HK-2 (cell line): ENCODE measurements around the gene CASTOR2.
"Not testable (repeated sequence)": the region's sequence is repeated elsewhere in the genome, so short reads cannot be mapped to it uniquely, and the experiment has no call there.

Source experiments
- DNase-seq: peaks from one replicate; pipeline ENCODE4 v3.0.0-alpha.2; 2018; ENCODE audit not compliant: unreplicated experiment

The CASTOR2 gene

DNA sequence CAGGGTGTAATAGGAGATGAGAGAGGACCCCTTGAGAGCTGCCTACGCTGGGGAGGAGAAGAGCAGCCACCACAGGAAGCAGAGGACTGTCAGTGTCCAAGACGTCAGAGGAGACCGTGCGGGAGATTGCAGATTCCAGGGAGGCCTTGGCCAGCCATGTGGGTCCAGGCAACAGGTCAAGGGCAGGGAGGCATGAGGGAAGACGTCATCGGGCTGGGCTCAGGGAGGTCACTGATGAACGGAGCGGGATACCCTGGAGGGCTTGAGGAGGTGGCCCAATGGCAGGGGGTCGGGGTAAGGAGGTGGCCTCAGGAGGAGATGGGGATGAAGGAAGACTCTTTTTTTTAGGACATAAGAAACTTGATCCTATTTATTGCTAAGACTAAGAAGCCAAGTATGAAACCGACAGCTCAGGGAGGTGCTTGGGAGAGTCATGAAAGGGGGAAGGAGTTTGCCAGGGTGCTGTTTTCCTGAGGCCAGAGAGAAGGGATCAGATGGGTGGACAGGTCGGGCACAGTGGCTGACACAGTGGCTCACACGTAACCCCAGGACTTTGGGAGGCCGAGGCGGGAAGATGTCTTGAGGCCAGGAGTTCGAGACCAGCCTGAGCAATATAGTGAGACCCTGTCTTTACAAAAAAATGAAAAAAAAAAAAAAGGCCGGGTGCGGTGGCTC, 30.5 kb downstream of the CASTOR2 start:
- peak; percentile 14 for DNase-seq

- not testable (repeated sequence) for DNase-seq
These were observed 31.9 kb downstream of the CASTOR2 start for GRCh38 chr7:74996361-74996760.

DNA sequence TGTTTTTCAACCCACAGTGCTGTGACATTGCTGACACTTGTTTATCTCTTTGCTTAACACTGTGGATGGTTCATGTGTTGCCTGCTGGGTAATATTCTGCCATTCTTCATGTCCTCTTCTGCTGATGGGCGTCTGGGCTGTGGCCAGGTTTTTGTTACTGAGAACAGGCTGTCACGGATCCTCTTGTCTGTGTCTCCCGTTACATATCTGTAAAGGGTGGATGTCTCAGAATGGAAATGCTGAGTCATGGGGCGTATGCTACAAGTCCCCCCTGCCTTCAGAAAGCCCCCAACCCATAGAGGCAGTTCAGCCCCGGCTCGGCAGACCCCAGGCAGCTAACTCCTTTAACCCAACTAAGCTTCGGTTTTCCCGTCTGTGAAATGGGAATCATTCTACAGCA, 33.3 kb downstream of the CASTOR2 start:
- DNase-seq: not testable (repeated sequence)

DNA sequence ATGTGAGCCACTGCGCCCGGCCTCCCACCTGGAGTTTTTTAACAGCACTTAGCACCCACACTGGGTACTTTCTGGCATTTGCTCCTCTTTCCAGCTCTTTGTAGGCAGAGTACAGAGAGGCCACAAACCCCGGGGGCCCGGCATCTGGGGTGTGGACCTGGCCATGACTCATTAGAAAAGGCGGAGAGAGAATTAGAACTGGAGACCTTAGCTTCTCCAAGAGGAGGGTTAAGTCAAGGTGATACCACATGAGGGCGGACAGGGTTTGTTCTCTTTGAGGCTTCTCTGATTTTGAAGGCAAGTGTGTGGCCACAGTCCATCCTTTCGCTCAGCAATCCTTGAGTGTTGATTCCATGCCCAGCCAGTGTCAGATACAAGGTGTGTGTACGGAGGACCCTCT, 36.9 kb downstream of the CASTOR2 start:
- DNase-seq: not testable (repeated sequence)

- no peak for DNase-seq
These were observed 45.5 kb downstream of the CASTOR2 start for GRCh38 chr7:75010036-75010435.

DNA sequence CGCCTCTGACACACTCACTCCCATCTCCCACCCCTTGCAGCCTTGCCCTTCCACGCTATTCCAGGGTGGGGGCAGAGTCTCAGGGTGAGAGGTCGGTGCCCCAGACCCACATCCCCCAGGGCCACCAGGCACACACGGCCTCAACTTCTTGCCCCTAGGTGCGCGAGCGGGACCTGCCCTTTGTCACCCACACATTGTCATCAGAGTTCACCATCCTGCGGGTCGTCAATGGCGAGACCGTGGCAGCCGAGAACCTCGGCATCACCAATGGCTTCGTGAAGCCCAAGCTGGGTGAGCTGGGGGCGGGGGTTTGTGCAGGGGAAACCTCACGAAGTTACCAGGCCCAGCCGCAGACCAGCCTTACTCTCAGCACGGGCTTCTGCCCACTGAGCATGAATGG, 53.3 kb downstream of the CASTOR2 start:
- no peak for DNase-seq

DNA sequence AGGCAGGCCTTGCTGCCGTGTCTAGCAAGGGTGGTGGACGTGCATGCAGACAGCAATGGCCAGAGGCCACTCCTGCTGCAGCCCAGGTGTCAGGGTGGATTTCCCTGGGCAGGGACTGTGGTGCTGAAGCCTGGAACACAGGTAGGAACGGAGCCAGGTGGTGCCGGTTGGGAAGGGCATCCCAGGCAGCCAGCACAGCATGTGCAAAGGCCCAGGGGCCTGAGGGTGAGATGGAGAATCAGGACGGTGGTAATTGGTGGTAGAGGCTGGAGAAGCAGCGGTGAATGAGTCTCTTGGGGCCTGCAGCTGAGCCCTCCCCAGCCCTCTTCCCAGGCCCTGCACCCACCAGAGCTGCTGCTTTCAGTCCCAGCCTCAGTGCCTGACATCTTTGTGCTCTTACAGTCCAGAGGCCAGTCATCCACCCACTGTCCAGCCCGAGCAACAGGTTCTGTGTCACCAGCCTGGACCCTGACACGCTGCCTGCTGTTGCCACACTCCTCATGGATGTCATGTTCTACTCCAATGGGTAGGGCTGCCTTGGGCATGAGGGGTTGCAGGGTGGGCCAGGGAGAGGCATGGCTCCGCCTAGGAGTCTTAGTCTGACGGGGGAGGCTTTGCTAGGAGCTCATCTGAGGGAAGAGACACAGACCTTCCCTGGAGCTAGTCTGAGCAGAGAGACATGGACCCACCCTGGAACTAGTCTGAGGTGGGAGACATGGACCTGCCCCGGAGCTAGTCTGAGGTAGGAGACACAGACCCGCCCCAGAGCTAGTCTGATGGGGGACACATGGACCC, 54.3 kb downstream of the CASTOR2 start:
- no peak for DNase-seq

DNA sequence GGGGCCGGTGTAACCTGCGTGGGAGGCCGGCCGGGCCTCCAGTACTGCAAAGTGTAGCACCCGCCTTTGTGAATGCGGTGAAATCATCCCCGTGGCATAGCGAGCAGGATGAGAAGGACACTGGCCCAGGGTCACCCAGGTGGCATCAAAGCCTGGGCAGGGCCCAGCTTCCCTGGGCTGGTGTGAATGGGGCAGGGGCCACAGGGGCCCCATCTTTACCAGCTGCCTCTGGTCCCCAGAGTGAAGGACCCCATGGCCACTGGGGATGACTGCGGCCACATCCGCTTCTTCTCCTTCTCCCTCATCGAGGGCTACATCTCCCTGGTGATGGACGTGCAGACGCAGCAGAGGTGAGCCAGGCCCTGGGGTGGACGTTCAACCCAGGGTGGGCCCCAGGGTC, 55.3 kb downstream of the CASTOR2 start:
- DNase-seq: no peak

DNA sequence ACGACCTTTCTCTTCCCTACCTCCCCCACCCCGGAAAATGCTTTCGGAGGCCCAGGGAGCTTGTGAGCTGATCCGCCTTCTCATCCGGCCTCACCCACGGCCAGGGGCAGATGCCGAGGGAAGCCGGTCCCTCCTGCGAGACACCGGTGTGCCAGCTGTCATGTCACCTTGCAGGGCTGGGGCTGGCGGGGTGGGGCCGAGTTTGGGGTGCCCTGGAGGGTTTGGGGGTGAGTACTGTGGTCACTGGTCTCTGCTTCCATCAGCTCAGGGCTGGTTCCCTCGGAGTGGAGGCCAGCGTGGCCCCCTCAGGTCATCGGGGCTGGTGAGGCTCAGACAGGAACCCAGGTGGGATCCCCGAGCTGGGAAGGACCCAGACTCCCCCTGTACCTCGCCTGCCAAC, 60.4 kb downstream of the CASTOR2 start:
- no peak for DNase-seq

DNA sequence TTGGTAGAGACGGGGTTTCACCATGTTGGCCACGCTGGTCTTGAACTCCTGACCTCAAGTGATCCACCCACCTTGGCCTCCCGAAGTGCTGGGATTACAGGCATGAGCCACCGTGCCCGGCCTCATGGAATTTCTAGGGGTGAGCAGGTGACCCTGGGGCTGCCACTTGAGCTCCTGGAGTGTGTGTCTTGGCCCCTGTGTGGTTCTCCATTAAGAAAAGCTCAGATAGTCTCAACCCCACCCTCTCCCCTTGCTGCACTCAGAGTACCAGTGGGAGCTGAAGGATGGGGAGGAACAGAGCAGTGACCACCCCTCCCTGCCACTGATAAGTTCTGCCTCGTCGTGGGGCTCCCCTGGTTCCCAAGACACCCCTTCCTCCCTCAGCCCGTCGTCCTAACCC, 63.8 kb downstream of the CASTOR2 start:
- DNase-seq: no peak

DNA sequence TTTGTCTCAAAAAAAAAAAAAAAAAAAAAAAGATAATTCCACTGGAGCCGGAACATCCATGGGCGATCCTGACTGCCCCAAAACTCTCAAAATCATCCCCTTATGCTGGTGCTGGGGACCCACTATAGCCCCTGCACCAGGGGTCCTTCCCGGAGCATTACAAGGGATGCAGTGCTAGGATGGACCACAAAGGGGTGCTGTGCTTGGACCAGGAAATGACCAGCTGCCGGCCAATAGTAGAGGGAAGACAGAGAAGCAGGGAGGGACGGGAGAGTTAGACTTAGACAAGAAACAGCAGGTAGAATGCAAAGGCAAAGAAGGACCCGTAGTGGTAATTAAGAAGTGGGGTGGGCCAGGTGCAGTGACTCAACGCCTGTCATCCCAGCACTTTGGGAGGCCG, 68.6 kb downstream of the CASTOR2 start:
- no peak for DNase-seq

DNA sequence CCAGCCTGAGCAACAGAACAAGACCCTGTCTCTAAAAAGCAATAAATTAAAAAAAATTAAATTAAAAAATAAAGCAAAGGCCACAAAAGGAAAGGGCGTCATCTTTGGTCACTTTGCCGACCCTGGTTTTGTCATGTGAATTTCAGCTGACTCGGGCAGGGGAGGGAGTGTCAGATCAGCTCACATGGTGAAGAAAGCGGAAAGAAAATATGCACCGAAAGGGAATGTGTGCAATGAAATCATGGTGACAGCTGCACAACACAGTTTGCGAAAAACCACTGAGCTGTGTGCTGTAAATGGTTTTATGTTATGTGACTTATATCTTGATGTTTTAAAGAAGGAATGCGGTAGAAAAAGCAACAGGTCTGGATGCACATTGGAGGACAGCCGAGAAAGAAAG, 69.3 kb downstream of the CASTOR2 start:
- no peak for DNase-seq

DNA sequence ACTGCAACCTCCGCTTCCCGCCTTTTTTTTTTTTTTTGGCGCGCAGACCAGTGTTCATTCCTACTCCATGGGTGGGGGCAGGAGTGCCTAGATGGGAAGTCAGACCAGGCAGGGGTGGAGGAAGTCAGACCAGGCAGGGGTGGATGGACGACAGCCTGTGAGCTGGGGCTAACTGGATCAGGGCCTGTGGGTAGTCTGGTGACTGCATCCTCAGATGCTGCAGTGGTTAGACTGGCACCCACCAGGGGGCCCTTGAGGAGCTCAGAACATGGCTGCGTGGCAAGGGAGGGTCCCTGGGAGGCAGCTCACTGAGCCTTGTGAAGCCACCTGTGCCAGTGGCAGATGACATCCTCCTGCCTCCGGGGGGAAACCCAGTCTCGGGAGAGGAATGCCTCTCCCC, 74.0 kb downstream of the CASTOR2 start:
- DNase-seq: no peak

- DNase-seq: no peak
These were observed 74.7 kb downstream of the CASTOR2 start for GRCh38 chr7:75039166-75039565.

DNA sequence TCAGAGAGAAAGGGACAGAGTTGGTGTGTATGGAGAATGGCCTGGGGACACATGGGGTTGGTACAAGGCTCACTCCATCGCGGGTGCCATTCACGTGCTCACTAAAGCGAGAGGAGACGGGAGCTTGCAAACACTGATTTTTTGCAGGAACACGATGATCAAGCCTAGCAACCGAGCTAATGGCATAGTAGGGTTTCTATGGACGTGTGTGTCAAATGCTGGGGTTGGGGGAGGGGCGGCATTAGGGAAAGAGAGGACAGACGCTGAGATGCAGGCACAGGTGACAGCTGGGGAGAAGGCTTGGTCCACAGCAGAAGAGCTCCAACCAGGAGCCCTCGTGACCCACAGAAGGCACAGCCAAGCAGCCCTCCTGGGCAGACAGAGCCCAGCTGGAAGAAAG, 75.2 kb downstream of the CASTOR2 start:
- no peak for DNase-seq

GRCh38 chr7:75040512-75040911, 76.0 kb downstream of the CASTOR2 start:
- no peak for DNase-seq

DNA sequence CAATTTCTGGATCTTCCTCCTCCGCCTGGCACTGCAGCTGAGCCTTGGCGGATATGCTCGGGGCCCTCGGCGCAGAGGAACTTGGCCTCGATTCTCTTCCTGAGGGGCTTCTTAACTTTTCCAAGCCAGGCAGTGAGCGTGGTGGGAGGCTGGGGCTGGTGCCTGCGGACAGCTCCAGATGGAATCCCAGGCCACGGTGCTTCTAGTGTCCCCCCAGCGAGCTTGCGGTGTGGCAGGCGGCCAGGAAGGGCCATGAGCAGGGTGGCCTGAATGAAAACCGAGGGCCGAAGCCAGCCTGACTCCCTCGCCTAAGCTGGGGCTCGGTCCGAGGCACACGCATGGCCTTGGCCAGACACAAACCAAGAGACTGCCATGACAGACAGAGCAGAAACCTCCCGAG, 77.8 kb downstream of the CASTOR2 start:
- no peak for DNase-seq

- no peak for DNase-seq
These were observed 78.6 kb downstream of the CASTOR2 start for GRCh38 chr7:75042831-75043703.

- no peak for DNase-seq
These were observed 81.4 kb downstream of the CASTOR2 start for GRCh38 chr7:75045881-75046280.

DNA sequence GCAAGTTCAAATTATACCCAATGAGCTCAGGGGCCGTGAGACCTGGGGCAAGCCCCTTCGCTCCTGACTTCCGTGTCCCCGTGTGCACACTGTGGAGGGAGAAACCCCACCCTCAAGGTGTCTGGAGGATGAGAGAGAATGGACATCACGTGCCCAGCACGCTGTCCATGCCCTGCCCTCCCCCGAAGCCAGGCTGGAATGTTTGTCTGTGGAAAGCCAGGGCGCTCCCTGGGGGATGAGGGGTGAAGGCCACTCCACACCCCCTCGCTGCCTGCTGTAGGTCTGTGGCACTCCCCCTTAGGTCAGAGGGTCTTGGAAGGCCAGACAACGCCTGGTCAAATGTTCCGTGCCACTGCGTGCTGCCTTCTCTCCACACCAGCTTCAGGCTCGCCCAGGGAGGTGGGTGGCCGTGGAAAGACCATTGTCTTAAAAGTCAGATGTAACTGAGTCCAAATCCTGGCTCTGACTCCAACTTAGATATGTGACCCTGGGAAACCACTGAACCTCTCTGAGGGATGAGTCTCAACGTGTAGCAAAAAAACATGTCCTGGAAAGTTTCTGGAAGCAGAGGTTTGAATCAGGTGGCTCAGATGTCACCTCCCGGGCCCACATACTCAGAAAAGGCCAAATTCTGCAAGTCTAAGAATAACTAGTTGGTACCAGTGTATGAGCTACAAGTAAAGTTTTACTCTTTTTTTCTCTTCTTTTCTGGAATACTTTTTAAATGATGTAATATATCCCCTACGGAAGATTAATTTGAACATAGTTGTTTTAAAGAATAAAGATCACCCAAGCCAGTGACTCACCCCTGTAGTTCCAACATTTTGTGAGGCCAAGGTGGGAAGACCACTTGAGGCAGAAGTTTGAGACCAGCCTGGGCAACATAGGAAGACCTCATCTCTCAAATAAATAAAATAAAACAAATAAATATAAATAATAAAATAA, 84.2 kb downstream of the CASTOR2 start:
- DNase-seq: no peak

GRCh38 chr7:75049817-75050216, 85.3 kb downstream of the CASTOR2 start:
- no peak for DNase-seq
